IPS DF 19.7 (cell line): ENCODE results near the gene KLHL29.

Experiments
- DNase-seq: peaks from one replicate; pipeline ENCODE4 v3.0.0-alpha.2; 2013; ENCODE audit warnings: low read depth, low spot score

KLHL29 gene

GRCh38 chr2:23394700-23395099 is 9.7 kb downstream of the KLHL29 start:
- no peak for DNase-seq

DNA sequence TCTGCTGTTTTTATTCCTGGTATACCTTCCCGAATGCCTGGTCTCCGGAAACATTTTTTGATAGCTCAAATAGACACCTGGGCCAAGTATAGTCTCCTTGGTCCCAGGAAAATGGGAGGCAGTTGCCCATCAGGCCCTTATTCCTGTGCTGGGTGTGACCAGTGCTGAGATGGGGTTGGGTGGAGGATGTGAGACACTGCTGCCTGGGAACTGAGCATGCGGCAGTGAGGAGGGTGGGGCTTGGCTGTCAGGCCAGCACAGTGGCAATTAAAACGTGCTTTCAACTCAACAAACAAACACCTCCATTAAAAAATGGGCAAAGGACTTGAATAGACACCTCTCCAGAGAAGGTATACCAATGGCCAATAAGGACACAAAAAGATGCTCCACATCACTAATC is 12.5 kb downstream of the KLHL29 start:
- DNase-seq: no peak

- DNase-seq: no peak
These were observed 14.8 kb downstream of the KLHL29 start for GRCh38 chr2:23399674-23400261.

- DNase-seq: no peak
These were observed 15.7 kb downstream of the KLHL29 start for GRCh38 chr2:23400703-23401102.

DNA sequence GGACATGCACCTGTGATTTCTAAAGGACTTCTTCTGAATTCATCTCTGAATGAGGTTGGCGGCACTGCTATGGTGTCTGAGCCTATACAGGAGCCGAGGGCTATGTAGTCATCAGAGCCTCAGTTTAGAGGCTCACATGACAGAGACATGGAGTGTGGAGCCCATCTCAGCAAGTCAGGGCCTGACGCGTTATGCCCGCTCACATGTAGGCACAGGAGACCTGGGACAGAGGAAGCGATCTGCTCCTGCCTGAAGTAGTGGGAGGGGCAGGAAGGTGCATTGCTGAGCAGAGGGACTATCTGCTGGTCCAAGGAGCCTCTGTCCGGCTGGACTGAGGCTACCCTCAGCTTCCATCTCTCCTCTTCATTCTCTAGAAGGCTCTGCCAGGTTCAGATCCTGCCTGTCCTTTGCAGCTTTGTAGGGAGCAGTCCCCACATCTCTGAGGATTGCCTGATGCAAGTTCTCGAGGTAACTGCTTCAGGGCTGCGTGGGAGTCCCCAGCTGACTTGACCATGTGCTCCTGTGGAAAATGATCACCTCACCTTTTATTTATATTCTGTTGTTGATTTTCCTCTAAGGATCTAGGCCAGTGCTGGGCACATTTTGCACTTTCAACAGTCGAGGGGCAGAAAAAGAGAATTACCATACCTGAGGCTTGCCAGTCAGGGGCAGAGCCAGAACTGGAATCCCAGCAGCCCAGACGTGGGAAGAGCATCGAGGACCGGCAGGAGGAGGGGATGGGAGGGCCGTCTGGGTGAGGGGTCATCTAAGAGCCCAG is 16.6 kb downstream of the KLHL29 start:
- no peak for DNase-seq

DNA sequence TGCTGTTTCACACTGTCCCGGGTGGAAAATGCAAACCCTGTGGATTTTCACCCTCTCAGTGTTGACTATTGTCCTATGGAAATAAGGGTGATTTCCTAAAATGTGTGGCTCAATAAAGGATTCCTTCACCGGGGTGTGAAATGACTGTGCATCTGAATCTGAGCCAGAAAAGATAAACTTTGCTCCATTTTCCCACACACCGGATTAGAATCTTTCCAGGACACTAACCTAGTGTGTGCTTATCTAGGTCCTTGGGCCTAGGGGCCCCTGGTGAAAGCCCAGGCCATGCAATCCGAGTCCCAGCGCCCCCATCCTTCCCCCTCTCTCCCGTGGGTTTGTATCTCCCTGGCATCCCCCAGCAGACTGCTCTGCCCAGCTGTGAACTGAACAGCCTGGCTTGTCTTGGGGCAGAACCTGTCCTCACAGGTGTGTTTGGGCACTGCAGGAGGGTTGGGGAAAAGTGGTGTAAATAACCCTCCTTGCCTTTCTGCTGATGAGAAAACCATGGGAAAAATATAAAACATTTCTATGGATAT is 17.3 kb downstream of the KLHL29 start:
- DNase-seq: no peak

GRCh38 chr2:23404426-23404825 is 19.4 kb downstream of the KLHL29 start:
- peak; percentile 63 for DNase-seq

DNA sequence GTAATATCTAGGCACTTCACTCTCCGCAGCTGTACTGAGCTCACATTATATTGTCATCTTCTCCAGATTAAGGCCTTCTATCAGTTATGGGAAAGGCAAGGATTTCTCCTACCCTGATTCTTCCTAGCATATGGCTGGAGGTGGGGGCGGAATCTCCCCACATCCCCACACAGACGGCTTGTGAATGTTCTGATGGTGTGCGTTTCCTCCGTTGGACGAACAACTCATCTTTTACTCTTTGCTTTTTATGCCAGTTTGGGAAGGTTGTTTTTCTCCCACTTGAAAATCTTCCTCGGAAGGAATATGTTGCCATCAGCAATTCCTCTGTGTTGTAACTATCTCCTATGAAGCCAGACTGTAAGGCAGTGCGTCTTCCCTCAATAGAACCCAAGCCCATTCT is 24.3 kb downstream of the KLHL29 start:
- DNase-seq: no peak

DNA sequence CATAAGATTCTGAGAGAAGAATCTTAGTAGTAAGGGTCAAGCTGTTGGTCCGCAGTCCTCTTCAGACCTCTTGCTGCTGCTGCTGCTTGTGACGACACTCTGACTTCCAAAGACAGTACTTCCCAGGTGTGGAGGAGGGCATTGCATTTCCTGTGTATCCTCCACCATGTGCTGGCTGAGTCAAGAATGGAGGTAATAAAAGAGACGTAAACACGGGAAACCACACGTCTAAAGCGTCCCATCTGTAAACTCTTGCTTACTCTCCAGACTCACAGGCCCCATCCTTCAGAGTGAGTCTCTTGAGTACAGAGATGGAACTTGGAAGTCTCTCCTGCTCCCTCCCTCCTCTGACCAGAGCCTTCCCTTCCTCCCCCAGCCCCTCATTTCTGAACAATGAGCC is 25.6 kb downstream of the KLHL29 start:
- DNase-seq: no peak

DNA sequence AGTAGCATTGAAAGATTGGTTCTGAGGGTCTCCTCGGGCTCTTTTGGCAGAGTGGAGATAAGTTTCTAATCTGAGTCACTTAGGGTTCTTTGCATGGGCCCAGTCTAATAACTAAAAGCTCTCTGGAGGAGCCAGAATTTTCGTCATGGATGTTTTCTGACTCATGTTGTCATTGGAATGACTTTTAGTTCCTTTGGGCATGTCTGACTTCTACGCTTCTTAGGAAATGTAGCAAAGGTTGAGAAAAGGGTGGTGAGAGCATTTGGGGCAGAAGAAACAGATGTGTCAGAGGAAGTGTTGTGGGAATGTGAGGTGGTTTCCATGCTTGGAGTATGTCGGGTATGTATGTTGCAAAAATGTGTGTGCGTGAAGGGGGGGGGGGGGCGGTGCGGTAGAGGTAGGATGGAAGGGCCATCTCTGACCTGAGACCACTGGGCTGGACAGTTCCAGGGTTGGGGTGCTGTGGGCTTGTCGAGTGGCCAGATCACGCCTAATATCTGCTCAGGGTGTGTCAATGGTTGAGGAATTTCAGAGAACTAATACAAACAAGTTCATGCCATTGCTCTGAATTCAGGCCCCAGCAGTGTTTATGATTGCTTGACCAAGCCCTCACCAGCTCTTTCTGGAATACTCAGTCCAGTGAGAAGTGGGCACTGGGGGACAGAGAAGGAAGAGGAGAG is 26.9 kb downstream of the KLHL29 start:
- DNase-seq: no peak

- DNase-seq: no peak
These were observed 27.7 kb downstream of the KLHL29 start for GRCh38 chr2:23412556-23413155.

- DNase-seq: no peak
These were observed 28.7 kb downstream of the KLHL29 start for GRCh38 chr2:23413641-23414040.

DNA sequence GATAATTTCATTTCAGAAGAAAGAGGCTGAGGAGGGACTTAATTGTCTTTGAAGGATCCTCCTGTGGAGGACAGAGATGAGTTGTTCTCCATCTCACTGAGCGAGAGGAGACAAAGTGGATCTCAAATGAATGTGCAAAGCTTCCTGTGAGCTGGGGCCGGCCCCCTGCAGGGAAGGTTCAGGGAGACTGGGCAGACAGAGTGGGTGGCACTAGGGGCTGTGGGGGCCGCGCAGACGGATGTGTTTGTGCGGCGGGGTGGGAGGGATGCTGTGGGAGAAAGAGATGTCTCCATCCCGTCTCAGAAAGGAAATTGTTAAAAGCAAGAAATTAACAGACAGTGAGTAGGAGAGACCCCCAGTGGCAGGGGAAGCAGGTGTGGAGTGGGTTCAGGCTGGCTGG is 29.1 kb downstream of the KLHL29 start:
- DNase-seq: no peak

GRCh38 chr2:23414871-23415270 is 29.9 kb downstream of the KLHL29 start:
- peak; percentile 30 for DNase-seq

DNA sequence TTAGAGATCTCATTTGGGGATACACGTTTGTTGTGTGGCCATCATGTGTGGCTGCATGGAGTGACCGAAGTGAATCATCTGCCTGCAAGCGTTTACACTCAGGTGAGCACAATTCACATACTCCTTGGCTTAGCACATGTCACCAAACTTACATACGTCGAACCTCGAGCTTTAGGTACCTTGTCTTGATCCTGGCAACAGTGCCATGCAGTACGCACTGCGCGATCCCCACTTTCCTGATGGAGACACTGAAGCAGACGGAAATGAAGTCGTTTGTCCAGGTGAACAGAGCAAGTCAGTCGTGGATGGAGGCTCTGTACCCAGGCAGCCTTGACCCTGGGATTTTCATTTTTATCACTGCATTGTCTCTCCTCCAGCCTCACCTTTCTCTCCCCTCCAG is 32.3 kb downstream of the KLHL29 start:
- no peak for DNase-seq

DNA sequence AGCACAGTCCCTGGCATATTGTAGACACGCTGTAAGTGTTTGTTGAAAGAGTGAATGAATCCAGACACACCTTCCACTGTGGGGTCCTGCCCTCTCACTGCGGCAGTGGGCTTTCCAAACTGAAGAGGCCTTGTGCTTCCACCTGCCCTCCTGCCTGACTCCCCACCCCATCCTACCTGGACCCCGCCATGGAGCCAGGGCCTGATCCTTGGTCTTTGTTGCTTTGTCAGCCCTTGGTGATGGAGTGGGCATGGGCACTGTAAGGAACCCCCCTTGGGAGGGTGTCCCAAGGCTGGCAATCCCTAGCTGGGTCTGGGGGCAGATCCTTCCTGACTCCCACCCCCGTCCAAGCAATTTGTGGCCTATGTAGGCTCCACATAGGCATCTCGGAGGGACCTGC is 33.1 kb downstream of the KLHL29 start:
- no peak for DNase-seq

DNA sequence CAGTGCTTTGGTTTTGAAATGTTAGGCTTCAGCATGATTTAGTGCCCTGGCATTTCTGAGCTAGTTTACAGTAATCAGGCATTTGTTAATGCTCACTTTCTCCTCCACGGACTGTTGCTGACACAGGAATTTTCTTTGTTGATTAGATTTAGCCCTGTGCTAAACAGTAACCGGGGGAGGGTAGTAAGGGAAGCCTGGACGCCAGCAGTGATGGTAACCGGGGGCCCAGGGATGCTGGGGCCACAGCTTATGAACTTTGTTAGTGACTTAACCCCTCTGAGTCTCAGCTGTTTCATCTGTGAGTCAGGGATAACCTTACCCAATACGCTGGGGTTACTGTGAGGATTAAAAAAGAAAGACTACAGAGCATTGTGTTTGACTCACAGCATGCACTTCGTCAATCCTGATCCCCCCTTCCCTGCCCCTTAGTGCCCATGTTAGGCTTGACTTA is 33.5 kb downstream of the KLHL29 start:
- DNase-seq: no peak

DNA sequence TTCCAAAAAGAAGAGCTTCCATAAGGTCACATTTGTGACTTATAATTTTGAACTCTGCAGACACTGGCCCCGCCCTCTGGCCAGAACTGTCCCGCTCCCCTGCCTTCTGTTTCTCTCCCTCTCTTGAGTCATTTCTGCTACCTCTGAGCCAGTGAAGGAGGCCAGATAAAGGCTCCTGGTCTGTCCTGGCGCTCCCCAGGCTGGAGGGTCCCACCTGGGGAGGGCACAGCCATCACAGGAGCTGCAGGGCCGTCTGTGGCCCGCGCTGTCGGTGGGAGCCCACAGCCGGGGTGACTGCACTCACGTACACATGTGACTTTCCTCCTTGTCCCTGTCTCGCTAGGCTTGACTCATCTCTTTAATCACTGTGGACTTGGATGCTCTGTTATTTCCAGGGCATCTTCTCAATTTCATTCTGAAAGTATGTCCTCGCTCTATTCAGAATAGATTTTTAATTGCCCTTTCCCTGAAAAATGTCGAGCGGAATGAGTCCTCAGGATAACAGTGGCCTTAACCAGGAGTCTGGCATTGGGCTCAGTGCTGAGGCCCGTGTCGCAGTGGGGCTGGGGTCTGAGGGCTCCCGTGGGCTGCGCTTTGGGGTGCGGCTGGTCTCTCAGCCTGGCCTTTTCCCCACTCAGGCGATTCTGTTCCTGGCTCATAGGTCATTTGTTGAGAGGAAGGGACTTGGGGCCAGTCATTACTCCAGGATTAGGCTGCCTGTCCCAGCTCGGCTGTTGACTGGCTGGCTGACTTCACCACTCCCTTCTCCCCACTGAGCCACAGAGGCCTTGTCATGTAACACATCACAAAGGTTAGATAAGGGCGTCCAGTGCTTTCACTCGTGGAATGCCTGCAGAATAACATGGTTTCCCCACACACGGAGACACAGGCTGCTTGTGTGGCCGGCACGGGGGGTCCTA is 34.5 kb downstream of the KLHL29 start:
- no peak for DNase-seq

- no peak for DNase-seq
These were observed 35.3 kb downstream of the KLHL29 start for GRCh38 chr2:23420091-23420839.

DNA sequence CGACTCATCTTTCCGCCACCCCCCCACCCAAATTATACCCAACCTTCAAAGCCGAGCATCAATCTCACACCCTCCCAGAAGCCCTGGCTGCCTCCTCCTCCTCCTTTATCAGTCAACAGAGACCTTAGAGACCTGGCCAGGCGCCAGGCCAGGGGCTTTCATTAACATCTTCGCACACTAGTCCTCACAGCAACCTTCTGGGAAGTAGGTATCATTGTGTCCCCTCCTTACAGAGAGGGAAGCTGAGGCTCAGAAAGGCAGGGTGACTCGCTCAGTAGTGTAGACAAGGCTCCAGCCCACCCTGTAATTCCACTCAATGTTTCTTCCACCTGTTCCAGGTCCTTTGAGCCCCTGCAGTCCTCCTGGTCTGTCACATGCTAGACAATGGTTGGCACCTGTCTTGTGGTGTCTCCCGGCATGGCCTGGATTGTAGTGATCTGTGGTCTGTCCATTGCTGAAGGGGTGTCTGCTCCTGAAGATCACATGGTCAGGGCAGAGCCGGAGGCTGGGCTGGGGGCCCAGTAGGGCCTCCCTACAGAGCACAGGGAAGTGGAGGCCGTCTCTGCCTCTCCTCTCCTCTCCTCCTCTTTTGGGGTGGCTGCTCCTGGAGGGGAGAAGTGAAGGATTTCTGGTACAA is 36.0 kb downstream of the KLHL29 start:
- no peak for DNase-seq
